ENCODE data around the gene GNG13. TPM values are rescaled to one million over a fixed set of nuclear protein-coding genes. Genes with fewer than 3 reads are reported as not detected.

GNG13 gene
- total RNA-seq, 1 experiment from 2014 or later, result 0.23 TPM

DNA sequence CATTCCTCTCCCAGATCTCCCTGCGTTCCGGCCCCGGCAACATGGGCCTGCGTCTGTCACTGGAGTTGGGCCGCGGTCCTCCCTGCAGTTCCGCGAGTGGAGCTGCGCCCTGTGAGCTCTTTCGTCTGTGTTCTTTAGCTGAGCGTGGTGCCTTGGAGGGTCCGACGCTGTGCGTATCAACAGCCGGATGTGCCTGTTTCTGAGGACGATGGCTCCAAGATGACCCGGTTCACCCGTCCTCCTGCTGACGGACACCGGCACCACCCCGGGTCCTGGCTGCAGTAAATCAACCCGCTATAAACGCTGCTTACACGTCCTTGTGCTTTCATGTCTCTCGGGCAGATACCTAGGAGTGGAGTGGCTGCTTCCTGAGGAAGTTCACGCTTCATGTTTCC, 44.8 kb upstream of the GNG13 start:
- Histone ChIP-seq H3K4me3 (ENCODE audit: low read depth in 2 of 2, low read length in 2 of 2) (no peak overlapping the region), H3K27me3 (ENCODE audit: control insufficient read depth, insufficient read depth, low read length) (no peaks in the 10 kb centered on the region), H3K9me3 (ENCODE audit: control insufficient read depth, insufficient read depth, low read depth, low read length) (no peaks in the 10 kb centered on the region), H3K36me3 (ENCODE audit: control insufficient read depth, insufficient read depth, low read length) (no peaks in the 10 kb centered on the region), H3K27ac (ENCODE audit: low read length) (no peak overlapping the region), H3K4me1 (ENCODE audit: control insufficient read depth, insufficient read depth, low read length) (no peaks in the 10 kb centered on the region)
- BruUV-seq (replicated peaks), result no TSS peak
- DNase-seq (ENCODE audit: low read depth, low spot score), result no peak
- TF ChIP-seq, protein P1, sequence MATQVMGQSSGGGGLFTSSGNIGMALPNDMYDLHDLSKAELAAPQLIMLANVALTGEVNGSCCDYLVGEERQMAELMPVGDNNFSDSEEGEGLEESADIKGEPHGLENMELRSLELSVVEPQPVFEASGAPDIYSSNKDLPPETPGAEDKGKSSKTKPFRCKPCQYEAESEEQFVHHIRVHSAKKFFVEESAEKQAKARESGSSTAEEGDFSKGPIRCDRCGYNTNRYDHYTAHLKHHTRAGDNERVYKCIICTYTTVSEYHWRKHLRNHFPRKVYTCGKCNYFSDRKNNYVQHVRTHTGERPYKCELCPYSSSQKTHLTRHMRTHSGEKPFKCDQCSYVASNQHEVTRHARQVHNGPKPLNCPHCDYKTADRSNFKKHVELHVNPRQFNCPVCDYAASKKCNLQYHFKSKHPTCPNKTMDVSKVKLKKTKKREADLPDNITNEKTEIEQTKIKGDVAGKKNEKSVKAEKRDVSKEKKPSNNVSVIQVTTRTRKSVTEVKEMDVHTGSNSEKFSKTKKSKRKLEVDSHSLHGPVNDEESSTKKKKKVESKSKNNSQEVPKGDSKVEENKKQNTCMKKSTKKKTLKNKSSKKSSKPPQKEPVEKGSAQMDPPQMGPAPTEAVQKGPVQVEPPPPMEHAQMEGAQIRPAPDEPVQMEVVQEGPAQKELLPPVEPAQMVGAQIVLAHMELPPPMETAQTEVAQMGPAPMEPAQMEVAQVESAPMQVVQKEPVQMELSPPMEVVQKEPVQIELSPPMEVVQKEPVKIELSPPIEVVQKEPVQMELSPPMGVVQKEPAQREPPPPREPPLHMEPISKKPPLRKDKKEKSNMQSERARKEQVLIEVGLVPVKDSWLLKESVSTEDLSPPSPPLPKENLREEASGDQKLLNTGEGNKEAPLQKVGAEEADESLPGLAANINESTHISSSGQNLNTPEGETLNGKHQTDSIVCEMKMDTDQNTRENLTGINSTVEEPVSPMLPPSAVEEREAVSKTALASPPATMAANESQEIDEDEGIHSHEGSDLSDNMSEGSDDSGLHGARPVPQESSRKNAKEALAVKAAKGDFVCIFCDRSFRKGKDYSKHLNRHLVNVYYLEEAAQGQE (IDR thresholded peaks at IDR 0.05; ENCODE audit: insufficient read depth in 1 of 2, low read depth in 2 of 2, low read length in 1 of 2), result no peak
- TF ChIP-seq SIN3A (IDR thresholded peaks at IDR 0.05; ENCODE audit: borderline replicate concordance, insufficient read depth, low read depth, low read length) (no peak), CTCF (IDR thresholded peaks at IDR 0.05) (no peak), TCF7L2 (IDR thresholded peaks at IDR 0.05; ENCODE audit: low read depth, low read length) (no peak), POLR2AphosphoS5 (IDR thresholded peaks at IDR 0.05; ENCODE audit: low read depth, low read length) (no peak)
- in situ Hi-C loops (cut with HindIII; ENCODE audit: low pct_unique_long_range_greater_than_20kb, low sequenced_read_pairs), result no loop called here
- intact Hi-C loops (cut with micrococcal nuclease; ENCODE audit: unreplicated experiment), result no loop called here
- no peak for ATAC-seq
- POLR2A ChIA-PET, result no interaction called here
- CTCF ChIA-PET, result no interaction called here

DNA sequence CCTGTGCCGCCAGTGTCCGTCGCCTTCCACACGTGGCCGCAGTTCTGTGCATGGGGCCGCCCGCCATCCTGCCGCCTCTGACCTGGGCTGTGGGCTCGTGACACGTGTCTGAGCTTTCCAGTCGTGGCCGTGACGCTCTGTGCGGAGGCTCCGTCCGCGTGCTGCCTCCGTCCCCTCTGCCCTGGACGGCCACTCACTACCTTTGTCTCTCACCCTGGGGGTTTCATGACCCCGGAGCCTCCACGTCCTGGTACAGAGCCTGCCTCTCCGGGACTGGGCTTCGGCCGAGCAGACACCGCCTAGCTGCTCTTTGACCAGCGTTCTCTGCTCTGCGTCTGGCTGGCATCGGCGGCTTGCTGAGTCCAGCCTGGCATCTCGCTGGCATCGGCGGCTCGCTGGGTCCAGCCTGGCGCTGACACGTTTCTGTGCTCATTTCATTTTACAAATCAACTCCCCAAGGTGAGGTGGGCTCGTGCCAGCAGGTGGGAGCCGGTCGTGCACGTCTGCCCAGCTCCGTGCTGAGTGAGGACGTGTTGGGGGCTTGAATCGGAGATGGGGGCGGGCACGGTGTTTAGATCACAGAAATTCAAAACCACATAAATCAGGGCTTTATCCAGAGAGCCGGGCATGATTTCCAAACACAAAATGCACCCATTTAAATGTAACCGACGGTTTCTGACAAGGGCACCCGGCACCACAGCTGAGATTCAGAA, 44.3 kb upstream of the GNG13 start:
- TF ChIP-seq POLR2AphosphoS5 (IDR thresholded peaks at IDR 0.05; ENCODE audit: low read depth, low read length) (no peak), SIN3A (IDR thresholded peaks at IDR 0.05; ENCODE audit: borderline replicate concordance, insufficient read depth, low read depth, low read length) (no peak), TCF7L2 (IDR thresholded peaks at IDR 0.05; ENCODE audit: low read depth, low read length) (no peak), CTCF (IDR thresholded peaks at IDR 0.05) (no peak)
- TF ChIP-seq, protein P1 (IDR thresholded peaks at IDR 0.05; ENCODE audit: insufficient read depth in 1 of 2, low read depth in 2 of 2, low read length in 1 of 2), result no peak
- no peaks in the 10 kb centered on the region for H3K9me3 ChIP-seq (ENCODE audit: control insufficient read depth, insufficient read depth, low read depth, low read length)
- CTCF ChIA-PET, result no interaction called here
- intact Hi-C loops (cut with micrococcal nuclease; ENCODE audit: unreplicated experiment) (no loop called here), in situ Hi-C loops (cut with HindIII; ENCODE audit: low pct_unique_long_range_greater_than_20kb, low sequenced_read_pairs) (no loop called here)
- no peak overlapping the region for H3K27ac ChIP-seq (ENCODE audit: low read length)
- H3K36me3 ChIP-seq (ENCODE audit: control insufficient read depth, insufficient read depth, low read length), result no peaks in the 10 kb centered on the region
- ATAC-seq, result no peak
- H3K4me3 ChIP-seq (ENCODE audit: low read depth in 2 of 2, low read length in 2 of 2), result no peak overlapping the region
- POLR2A ChIA-PET, result no interaction called here
- H3K27me3 ChIP-seq (ENCODE audit: control insufficient read depth, insufficient read depth, low read length), result no peaks in the 10 kb centered on the region
- no TSS peak for BruUV-seq (replicated peaks)
- H3K4me1 ChIP-seq (ENCODE audit: control insufficient read depth, insufficient read depth, low read length), result no peaks in the 10 kb centered on the region
- DNase-seq (ENCODE audit: low read depth, low spot score), result no peak

All from Panc1 (cell line).